Measurements from ENCODE around the gene GSPT1.
"Not testable (repeated sequence)": the region's sequence is repeated elsewhere in the genome, so short reads cannot be mapped to it uniquely, and the experiment has no call there.

- not testable (repeated sequence) for TF ChIP-seq CREB5 (CRISPR knock-in tag; IDR thresholded peaks at IDR 0.05; ENCODE audit: low read depth); PATZ1 (CRISPR knock-in tag; IDR thresholded peaks at IDR 0.05; ENCODE audit: borderline replicate concordance); CSRNP3 (CRISPR knock-in tag; IDR thresholded peaks at IDR 0.05)
Observed at GRCh38 chr16:11924046-11924445, 8.3 kb upstream of the GSPT1 start.
